Lower leg skin (tissue), 4 donors: ENCODE data around the gene BUB3. TPM values are rescaled to one million over a fixed set of nuclear protein-coding genes. Genes with fewer than 3 reads are reported as not detected.

Experiments used
- DNase-seq, 2 donors: peaks; one replicate each; pipeline ENCODE4 v3.0.0-alpha.2; 2019; ENCODE audit warnings: low spot score in 2 of 2
- H3K4me3 ChIP-seq: fragments of 200-600 bp; sonication (generic); 2 replicates; pipeline ENCODE4 v1.5.1; 2017; ENCODE audit warnings: mild to moderate bottlenecking, low read depth; ENCODE audit not compliant: poor library complexity, severe bottlenecking
- CTCF ChIP-seq, 3 donors: fragments of 450-650 bp; IDR thresholded peaks; one replicate each; pipeline ENCODE4 v1.5.1; 2016; ENCODE audit warnings: antibody characterized with exemption in 3 of 3, mild to moderate bottlenecking in 3 of 3, moderate library complexity in 2 of 3
- POLR2A ChIP-seq, 2 donors: fragments of 450-650 bp; IDR thresholded peaks; one replicate each; pipeline ENCODE4 v1.6.1; 2016 to 2017; ENCODE audit warnings: antibody characterized with exemption in 2 of 2, mild to moderate bottlenecking in 1 of 2, moderate library complexity in 1 of 2
- WGBS, 2 donors: methylation state at CpG; one replicate each; pipeline ENCODE4 v1.1.5; 2018; 5-methylcytosine and 5-hydroxymethylcytosine counted together
- intact Hi-C: fragments of 100-400 bp; cut with DNase I; formaldehyde crosslinking; loops from one replicate; pipeline ENCODE4 v1.15.0; 2023; ENCODE audit warnings: low total_unique reads
- total RNA-seq, 4 donors: library from RNA; depleted of rRNA; stranded (reverse); fragments of >200 nt; gene quantifications; one replicate each; pipeline ENCODE4 v1.1.0, GENCODE V29; 2016

BUB3 gene
- total RNA-seq, 4 donors from 2014 or later = 75.7 to 125 (median 102) TPM

GRCh38 chr10:123143162-123143824 lies 10.9 kb upstream of the BUB3 start:
- WGBS, 2 donors = 8 to 9% methylated on average over 33 of the region's 33 CpGs
- no peak for TF ChIP-seq CTCF (IDR thresholded peaks at IDR 0.05)
- no peak for TF ChIP-seq POLR2A (IDR thresholded peaks at IDR 0.05)
- no peak overlapping the region for H3K4me3 ChIP-seq
- DNase-seq = no peak
- intact Hi-C loops = no loop called here

GRCh38 chr10:123143825-123144168 lies 10.4 kb upstream of the BUB3 start:
- intact Hi-C loops = no loop called here
- WGBS, 2 donors = 11 to 16% methylated on average over 10 of the region's 10 CpGs
- DNase-seq = no peak
- no peak overlapping the region for H3K4me3 ChIP-seq
- TF ChIP-seq CTCF (IDR thresholded peaks at IDR 0.05) = no peak
- TF ChIP-seq POLR2A (IDR thresholded peaks at IDR 0.05) = no peak

GRCh38 chr10:123144697-123145541 lies 9.3 kb upstream of the BUB3 start:
- WGBS, 2 donors = 2 to 4% methylated on average over 20 to 29 of the region's 29 CpGs
- no peak for TF ChIP-seq CTCF (IDR thresholded peaks at IDR 0.05)
- TF ChIP-seq POLR2A (IDR thresholded peaks at IDR 0.05) = no peak
- intact Hi-C loops = no loop called here

GRCh38 chr10:123145542-123146012 lies 8.6 kb upstream of the BUB3 start:
- 6% methylated on average over 14 of the region's 14 CpGs for WGBS, 2 donors
- TF ChIP-seq CTCF (IDR thresholded peaks at IDR 0.05) (no peak), POLR2A (IDR thresholded peaks at IDR 0.05) (no peak)
- no peak overlapping the region for H3K4me3 ChIP-seq
- intact Hi-C loops = no loop called here
- no peak for DNase-seq

More at GRCh38 chr10:123144697-123145541, 9.3 kb upstream of the BUB3 start:
- DNase-seq = no peak
- no peak overlapping the region for H3K4me3 ChIP-seq

- H3K4me3 ChIP-seq = no peak overlapping the region
- no peak for DNase-seq
- no peak for TF ChIP-seq POLR2A (IDR thresholded peaks at IDR 0.05)
- no peak for TF ChIP-seq CTCF (IDR thresholded peaks at IDR 0.05)
- 3 to 16% methylated on average over 19 to 47 of the region's 59 CpGs for WGBS, 2 donors
- intact Hi-C loops = no loop called here
Measured at GRCh38 chr10:123146013-123146893, 7.9 kb upstream of the BUB3 start.
